LNCaP clone FGC (cell line): Measurements from ENCODE around the gene CYB561D2.

Experiments used
- DNase-seq: peaks from one replicate; pipeline ENCODE4 v3.0.0-alpha.2; 2011; ENCODE audit warnings: low read depth
- H3K4me3 ChIP-seq: 2 replicates; pipeline ENCODE4 v1.5.1; 2011; ENCODE audit warnings: mild to moderate bottlenecking, low read depth, low read length, control low read depth
- TF ChIP-seq, protein P1 (sequence below): IDR thresholded peaks from 2 replicates; pipeline ENCODE4 v1.5.1; 2012; ENCODE audit warnings: mild to moderate bottlenecking; ENCODE audit not compliant: control insufficient read depth, insufficient read depth; ENCODE audit errors: extremely low read depth

Gene CYB561D2

DNA sequence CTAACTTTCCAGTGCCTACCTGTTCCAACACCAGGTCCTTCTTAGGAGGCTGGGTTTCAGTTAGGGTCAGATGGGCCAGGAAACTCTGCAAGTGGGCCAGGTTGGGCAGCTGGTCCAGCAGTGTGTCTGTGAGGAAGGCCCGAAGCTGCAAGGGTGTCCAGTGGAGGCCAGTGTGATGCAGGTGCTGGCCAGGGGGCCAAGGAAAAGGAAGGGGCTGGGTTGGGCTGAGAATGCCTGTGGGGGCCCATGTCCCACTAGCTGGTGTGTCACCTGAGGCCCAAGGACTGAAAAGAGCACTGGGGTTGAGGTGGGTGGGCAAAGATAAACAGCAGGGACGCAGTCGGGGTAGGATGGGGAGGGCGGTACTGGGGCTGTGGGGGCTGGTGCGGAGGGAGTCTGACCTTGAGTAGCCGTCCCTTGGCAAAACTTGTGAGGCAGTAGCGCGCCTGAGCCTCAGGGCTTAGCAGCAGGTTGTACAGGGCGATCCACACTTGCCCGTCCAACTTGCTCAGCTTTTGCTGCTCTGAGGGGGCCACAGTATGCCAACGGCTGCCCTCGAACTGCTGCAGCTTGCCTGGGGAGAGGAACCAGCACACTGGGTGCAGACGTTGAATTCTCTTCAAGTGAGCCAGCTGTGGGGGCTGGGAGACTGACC, 8.5 kb upstream of the CYB561D2 start:
- DNase-seq: no peak
- TF ChIP-seq, protein P1, sequence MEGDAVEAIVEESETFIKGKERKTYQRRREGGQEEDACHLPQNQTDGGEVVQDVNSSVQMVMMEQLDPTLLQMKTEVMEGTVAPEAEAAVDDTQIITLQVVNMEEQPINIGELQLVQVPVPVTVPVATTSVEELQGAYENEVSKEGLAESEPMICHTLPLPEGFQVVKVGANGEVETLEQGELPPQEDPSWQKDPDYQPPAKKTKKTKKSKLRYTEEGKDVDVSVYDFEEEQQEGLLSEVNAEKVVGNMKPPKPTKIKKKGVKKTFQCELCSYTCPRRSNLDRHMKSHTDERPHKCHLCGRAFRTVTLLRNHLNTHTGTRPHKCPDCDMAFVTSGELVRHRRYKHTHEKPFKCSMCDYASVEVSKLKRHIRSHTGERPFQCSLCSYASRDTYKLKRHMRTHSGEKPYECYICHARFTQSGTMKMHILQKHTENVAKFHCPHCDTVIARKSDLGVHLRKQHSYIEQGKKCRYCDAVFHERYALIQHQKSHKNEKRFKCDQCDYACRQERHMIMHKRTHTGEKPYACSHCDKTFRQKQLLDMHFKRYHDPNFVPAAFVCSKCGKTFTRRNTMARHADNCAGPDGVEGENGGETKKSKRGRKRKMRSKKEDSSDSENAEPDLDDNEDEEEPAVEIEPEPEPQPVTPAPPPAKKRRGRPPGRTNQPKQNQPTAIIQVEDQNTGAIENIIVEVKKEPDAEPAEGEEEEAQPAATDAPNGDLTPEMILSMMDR: no peak
- H3K4me3 ChIP-seq: no peak overlapping the region

DNA sequence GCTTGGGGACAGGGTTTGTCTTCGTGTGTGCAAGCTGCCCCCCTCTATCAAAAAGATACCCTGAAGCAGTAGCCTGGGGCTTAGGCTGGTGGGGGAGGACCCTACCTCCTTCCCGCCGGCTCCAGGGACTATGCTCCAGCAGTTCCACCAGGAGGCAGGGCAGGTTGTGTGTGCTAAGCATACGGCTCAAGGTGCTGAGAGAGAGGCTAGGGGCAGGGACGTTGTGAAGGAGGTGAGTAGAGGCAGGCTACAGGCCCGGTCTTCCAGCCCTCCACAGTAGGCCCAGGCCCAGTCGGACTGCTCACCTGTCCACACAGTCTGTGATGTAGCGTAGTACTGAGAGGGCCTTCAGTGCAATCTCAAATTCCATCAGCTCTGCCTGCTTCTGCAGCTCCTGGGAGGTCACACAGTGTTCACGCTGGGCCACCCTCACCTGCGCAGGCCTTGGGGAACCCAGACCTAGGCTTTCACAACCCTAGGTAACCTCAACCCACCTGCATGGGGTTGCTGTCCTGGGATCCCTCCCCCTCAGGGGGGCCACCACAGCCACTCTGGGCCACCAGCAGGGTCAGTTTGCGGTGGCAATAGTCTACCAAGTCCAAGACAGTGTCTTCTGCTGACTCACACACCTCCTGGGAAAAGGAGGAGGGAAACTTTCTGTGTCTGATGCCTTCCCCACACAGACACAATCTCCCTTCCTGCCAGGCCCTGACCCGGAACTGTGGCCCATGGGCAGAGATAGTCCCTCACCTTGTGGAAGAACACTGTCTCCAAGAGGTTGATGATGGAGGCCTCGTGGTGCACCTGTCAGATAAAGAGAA, 7.6 kb upstream of the CYB561D2 start:
- TF ChIP-seq, protein P1: no peak
- DNase-seq: no peak
- no peak overlapping the region for H3K4me3 ChIP-seq

DNA sequence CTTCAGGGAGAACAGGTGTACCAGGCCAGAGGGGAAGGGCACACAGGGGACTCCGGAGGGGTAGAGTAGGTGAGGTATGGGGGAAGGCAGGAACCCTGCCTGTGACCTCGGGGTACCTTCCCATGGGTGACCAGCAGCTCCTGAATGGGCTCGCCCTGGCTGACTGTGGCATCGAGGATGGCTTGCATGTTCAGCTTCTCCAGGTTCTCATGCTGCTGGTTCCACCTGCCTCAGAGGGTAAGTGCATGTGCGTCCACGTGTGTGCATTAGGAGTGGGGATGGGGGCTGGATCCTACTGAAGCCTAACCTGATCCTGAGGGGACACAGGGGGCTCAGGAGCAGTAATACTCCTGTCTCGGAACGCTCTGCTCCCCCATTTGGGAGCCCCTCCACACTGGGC, 5.7 kb upstream of the CYB561D2 start:
- peak overlapping the region; percentile 52 for H3K4me3 ChIP-seq

DNA sequence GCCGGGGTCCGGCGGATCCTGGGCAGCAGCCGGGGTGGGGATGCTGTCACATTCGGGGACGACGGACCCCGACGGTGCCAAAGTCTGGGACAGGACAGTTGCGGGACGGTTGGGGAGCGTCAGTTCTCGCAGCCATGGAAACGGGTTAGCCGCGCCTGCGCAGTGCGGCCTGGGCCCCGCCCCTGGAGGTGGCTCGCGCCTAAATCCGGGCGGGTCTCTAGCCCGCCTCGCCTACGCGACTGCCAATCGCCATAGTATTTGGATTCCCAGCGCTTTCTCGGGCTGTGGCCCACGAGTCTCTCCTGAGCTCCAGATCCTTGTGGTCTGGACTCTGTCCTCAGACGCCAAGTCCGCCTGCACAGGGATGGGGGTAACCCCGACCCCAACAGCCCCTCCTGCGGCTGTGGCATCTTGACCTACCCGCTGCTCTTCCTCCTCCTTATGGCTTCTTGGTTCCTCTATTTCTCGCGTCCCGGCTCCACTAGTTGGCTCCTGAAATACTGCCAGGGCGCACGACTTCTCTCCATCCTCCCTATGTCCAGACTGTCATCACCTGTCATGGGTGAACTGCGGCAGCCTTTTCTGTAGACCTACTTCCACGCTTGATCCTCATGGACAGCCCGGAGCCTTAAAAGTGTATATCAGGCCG, 5.0 kb upstream of the CYB561D2 start, which contains the start of gene ZMYND10:
Gene ZMYND10, minus strand, starts transcription at position 147 of the 649 bp plus-strand sequence. CDS start 153 bp downstream, outside the sequence.
- TF ChIP-seq, protein P1: no peak
- peak within 1 kb of the TSS; percentile 52 for H3K4me3 ChIP-seq
- no peak for DNase-seq

More for the DNA sequence above, 5.7 kb upstream of the CYB561D2 start:
- DNase-seq: no peak
- TF ChIP-seq, protein P1: no peak

DNA sequence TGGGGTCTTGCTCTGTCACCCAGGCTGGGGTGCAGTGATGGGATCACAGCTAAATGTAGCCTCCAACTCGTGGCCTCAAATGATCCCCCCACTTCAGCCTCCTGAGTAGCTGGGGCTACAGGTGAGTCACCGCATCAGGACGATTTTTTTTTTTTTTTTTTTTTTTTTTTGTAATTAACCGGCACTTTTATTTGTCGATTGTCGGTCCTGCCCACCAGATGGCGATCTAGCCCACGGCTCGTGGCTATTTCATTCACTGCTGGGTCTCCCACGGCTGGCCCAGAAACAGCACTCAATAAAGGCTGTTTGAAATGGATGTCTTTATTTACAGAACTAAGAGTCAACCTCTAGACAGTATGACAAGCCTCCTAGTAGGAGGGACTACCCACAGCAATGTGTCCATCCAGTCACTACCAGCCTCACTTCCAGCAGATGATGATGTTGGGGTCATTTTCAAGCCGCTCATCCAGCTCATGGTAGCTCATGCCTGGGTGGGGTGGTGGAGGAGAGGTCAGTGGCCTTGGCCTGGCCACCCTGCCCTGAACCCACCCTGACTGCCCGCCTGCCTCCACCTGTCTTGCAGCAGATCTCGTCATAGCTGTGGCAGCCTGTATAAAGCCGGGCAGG, 3.4 kb upstream of the CYB561D2 start:
- no peak overlapping the region for H3K4me3 ChIP-seq
- peak; percentile 61 for DNase-seq
- TF ChIP-seq, protein P1: peak; percentile 73

DNA sequence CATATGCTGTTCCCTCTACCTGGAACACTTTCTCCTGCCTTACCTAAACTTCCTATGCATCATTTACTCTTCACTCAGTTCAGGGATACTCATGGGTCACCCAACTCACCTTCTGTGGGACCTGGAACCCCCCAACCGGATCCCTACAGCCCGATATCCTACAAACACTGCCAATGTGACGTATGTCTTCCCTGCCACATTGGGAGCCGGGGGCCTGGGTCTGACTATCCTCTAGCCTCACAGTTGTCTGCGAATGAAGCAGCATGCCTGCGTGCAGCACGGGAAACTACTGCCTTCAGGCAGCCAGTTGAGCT, 492 bp upstream of the CYB561D2 start:
- TF ChIP-seq, protein P1: no peak
- no peak for DNase-seq
- H3K4me3 ChIP-seq: peak overlapping the region; percentile 57
